ENCODE data around the gene GEMIN5.
A peak's percentile ranks its signal among the peaks of the same experiment; 100 is the strongest.

Gene GEMIN5

DNA sequence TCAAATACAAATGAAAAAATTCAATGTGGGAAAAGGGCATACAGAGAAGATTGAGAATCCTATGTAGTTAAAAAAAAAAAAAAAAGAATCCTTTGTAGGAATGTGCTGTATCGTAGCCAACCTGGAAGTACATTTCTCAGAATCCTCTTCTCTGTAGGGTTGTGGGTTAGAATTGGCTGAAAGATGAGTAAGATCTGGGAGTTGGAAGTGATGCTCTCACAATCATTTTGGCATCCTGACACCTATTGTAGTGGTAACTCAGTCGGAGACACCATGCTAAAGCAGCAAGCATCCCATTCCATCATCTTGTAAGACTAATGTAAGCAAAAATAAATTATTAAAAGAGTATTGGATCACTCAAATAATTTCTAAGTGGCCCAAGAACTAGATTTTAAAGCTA lies 33.5 kb upstream of the GEMIN5 start:
- no peak overlapping the region for H3K4me3 ChIP-seq (ENCODE audit: low read depth, low read length)
- TF ChIP-seq, protein P1, sequence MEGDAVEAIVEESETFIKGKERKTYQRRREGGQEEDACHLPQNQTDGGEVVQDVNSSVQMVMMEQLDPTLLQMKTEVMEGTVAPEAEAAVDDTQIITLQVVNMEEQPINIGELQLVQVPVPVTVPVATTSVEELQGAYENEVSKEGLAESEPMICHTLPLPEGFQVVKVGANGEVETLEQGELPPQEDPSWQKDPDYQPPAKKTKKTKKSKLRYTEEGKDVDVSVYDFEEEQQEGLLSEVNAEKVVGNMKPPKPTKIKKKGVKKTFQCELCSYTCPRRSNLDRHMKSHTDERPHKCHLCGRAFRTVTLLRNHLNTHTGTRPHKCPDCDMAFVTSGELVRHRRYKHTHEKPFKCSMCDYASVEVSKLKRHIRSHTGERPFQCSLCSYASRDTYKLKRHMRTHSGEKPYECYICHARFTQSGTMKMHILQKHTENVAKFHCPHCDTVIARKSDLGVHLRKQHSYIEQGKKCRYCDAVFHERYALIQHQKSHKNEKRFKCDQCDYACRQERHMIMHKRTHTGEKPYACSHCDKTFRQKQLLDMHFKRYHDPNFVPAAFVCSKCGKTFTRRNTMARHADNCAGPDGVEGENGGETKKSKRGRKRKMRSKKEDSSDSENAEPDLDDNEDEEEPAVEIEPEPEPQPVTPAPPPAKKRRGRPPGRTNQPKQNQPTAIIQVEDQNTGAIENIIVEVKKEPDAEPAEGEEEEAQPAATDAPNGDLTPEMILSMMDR (IDR thresholded peaks at IDR 0.05; ENCODE audit: low read depth, low read length), result no peak

DNA sequence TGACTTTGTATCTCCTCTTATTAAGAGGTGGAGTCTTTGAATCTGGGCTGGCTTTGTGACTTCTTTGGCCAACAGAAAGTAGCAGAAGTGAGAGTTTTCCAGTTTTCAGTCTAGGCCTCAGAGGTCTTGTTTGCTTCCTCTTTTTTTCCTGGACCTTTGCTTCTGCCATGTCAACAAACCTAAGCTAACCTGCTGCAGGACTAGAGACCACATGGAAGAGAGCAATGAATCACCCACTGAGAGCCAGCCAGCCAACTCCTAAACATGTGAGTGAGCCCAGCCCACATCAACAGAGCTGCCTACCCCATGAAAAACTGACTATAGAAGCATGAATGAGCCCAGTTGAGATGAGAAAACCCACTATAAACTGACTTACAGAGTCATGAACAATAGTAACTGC lies 32.7 kb upstream of the GEMIN5 start:
- TF ChIP-seq, protein P1 (IDR thresholded peaks at IDR 0.05; ENCODE audit: low read depth, low read length), result no peak
- H3K4me3 ChIP-seq (ENCODE audit: low read depth, low read length), result no peak overlapping the region

DNA sequence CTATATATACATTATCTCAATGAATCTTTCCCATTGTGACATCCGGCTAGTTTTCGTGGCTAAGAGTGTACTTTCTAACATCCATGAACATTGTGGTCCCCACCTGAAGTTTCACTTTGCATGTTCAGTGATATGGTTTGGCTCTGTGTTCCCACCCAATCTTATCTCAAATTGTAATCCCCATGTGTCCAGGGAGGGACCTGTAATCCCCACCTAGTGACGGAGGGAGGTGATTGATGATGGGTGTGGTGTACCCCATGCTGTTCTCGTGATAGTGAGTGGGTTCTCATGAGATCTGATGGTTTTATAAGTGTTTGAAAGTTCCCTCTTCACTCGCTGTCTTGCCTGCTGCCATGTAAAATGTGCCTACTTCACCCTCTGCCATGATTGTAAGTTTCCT lies 30.9 kb upstream of the GEMIN5 start:
- TF ChIP-seq, protein P1 (IDR thresholded peaks at IDR 0.05; ENCODE audit: low read depth, low read length), result no peak
- H3K4me3 ChIP-seq (ENCODE audit: low read depth, low read length), result no peak overlapping the region

DNA sequence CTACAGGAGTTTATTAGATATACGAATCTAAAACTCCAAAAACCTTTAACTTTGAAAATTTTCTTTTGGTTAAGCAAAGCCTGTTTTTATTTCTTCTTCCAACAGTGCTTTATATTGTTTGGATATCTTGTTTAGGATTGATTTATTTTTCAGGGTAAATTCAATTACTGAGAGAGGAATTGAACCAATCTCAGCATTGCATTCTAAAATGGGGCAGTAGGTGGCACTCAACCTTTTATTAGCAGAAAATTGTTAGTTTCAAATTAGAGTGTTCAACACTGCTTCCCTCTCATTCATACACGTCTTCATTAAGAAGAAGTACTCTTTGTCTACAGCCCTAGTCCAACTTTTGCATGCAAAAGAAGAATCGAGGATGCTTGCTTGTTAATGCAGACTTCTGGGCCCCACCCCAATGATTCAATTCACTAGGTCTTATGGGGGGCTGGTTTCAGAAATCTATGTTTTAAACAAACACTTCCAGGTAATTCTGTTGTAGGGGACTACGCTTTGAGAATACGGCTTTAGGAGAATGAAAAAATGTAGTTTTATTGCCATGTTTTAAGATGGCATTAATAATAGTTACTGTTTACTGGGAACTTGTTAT lies 29.5 kb upstream of the GEMIN5 start:
- TF ChIP-seq, protein P1 (IDR thresholded peaks at IDR 0.05; ENCODE audit: low read depth, low read length), result peak; percentile 38; the same call in 1 of the 2 replicates
- H3K4me3 ChIP-seq (ENCODE audit: low read depth, low read length), result no peak overlapping the region

DNA sequence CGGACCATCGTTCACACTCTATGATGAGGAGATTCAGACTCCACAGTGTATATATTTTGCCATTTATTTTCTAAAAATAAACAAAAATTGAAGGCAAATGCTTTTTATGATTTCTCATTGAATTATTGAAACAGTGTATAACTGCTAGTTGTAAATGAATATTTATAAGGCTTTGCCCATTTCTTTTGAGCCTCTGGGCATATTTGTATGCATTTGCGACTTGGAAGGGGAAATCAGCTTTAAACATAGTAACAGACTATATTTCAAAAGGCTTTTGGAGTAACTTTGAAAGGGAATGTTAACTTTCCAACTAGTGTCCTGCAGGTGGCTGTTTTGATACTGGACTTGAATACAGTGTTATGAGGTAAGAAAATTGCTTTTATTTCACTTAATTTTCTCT lies 28.9 kb upstream of the GEMIN5 start:
- no peak overlapping the region for H3K4me3 ChIP-seq (ENCODE audit: low read depth, low read length)
- TF ChIP-seq, protein P1 (IDR thresholded peaks at IDR 0.05; ENCODE audit: low read depth, low read length), result no peak

DNA sequence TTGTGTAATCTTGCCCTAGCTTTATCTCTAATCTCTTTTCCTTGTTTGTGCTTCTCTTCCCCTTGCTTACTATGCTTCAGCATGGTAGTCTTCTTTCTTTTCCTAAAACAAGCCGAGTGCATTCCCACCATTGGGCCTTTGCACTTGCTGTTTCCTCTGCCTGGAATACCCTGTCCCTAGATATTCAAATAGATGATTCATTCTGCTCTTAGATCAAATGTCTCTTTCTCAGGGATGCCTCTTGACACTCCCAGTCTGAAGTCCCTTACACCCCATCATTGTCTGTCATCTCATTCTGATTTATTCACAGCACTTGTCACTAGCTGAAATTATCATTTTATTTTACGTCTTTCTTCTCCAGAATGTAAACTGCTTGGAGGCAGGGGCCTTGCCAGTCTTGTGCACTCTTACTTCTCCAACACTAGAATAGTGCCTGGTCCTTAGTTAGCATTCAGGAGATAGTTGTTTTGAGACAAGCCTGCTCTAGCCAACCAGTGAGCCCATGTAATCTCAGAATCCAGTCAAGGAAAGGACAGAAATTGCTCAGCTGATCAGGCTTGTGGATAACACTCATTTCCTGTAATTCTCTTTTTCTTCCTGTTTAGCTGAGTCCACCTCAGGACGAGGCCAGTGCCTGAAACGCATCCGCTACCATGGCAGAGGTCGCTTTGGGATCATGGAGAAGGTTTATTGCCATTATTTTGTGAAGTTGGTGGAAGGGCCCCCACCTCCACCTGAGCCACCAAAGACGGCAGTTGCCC lies 28.2 kb upstream of the GEMIN5 start:
- TF ChIP-seq, protein P1 (IDR thresholded peaks at IDR 0.05; ENCODE audit: low read depth, low read length), result no peak

DNA sequence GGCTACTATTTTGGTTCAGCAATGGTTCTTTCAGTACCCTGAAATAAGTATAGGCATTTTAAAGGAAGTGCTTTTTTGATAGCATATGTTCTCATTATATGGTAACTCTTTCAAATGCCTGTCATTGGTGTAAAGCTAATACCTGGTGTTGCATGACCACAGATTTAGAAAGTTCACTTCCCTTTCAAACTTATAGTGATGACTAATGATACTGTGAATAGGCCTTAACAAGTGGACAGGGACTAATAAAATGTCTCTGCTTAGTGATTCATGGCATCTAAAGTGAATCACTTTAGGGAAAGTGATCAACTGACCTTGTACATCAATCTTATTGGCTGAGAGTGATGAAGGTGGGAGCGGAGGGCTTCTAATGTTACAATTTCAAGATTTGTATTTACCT lies 24.5 kb upstream of the GEMIN5 start:
- no peak overlapping the region for H3K4me3 ChIP-seq (ENCODE audit: low read depth, low read length)
- TF ChIP-seq, protein P1 (IDR thresholded peaks at IDR 0.05; ENCODE audit: low read depth, low read length), result no peak

More for the DNA sequence above, 28.2 kb upstream of the GEMIN5 start:
- H3K4me3 ChIP-seq (ENCODE audit: low read depth, low read length), result no peak overlapping the region

All from WI38 (cell line).